ENCODE measurements around the gene ATP6V0A1.

DNA sequence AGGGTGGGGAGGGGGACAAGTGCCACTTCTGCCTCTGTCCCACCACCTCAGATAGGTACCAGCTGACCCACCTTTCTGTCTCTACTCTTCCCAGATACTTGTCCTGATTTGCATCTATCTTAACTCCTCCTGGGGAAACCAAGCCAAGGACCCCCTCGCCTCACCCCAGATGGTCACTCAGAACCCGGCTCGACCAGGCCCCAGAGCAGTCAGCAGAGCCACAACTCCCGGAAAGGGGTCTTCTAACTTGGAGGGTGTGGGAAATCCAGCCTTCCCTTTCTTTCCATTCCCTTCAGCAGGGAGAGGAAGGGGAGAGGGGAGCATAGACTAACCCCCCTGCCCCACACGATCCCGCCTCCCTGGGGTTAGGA lies 37.6 kb upstream of the ATP6V0A1 start:
- TF ChIP-seq, protein P1, sequence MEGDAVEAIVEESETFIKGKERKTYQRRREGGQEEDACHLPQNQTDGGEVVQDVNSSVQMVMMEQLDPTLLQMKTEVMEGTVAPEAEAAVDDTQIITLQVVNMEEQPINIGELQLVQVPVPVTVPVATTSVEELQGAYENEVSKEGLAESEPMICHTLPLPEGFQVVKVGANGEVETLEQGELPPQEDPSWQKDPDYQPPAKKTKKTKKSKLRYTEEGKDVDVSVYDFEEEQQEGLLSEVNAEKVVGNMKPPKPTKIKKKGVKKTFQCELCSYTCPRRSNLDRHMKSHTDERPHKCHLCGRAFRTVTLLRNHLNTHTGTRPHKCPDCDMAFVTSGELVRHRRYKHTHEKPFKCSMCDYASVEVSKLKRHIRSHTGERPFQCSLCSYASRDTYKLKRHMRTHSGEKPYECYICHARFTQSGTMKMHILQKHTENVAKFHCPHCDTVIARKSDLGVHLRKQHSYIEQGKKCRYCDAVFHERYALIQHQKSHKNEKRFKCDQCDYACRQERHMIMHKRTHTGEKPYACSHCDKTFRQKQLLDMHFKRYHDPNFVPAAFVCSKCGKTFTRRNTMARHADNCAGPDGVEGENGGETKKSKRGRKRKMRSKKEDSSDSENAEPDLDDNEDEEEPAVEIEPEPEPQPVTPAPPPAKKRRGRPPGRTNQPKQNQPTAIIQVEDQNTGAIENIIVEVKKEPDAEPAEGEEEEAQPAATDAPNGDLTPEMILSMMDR (IDR thresholded peaks at IDR 0.05): no peak
- TF ChIP-seq EP300 (IDR thresholded peaks at IDR 0.05; ENCODE audit: low read depth) (no peak), POLR2A (IDR thresholded peaks at IDR 0.05) (no peak), POLR2AphosphoS5 (IDR thresholded peaks at IDR 0.05) (no peak)
